Endothelial cell of coronary artery (primary cell): ENCODE results near the gene OTX2. TPM values are rescaled to one million over a fixed set of nuclear protein-coding genes. Genes with fewer than 3 reads are reported as not detected.

Source experiments
- total RNA-seq: library from RNA; depleted of rRNA; stranded (reverse); fragments of >200 nt; gene quantifications from 2 replicates; pipeline ENCODE4 v1.2.3, GENCODE V29; 2014

OTX2 gene
- total RNA-seq, result not detected in 2 replicates

GRCh38 chr14:56810147-56810719, at the start of gene OTX2:
Gene OTX2, minus strand, starts transcription at chr14:56810479. Its CDS starts 5,023 bp downstream, at chr14:56805456.

Other genes with a start within 250 kb of the OTX2 start
- 10.8 and 13.6 TPM in 2 replicates for gene TMEM260, start 230.7 kb downstream of the OTX2 start, total RNA-seq